ENCODE measurements around the gene REX1BD.
"Not testable (repeated sequence)": the region's sequence is repeated elsewhere in the genome, so short reads cannot be mapped to it uniquely, and the experiment has no call there.

REX1BD gene

DNA sequence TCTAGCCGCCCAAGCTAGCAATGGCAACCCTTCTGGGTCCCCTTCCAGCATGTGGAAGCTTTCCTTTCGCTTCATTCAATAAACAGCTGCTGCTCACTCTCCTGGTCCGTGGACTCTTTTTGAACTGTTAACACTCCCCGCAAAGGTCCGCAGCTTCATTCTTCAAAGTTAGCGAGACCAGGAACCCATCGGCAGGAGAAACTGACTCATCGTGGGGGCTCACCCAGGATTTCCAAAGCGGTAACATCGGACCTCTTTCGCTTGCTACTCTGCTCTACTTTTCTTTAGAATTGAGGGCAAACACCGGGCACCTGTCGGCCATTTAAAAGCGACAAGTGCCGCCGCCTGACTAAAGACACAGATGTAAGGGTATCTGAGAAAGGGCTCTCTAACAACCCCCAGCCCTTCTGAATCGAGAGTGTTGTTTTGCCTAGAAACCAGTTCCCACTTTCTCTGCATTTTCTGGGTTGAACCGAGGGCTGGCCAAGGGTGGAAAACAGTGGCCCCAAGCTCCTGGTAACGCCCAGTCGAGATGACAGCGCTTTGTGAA, 11.2 kb upstream of the REX1BD start:
- DNase-seq (ENCODE audit: low spot score) = no peak

DNA sequence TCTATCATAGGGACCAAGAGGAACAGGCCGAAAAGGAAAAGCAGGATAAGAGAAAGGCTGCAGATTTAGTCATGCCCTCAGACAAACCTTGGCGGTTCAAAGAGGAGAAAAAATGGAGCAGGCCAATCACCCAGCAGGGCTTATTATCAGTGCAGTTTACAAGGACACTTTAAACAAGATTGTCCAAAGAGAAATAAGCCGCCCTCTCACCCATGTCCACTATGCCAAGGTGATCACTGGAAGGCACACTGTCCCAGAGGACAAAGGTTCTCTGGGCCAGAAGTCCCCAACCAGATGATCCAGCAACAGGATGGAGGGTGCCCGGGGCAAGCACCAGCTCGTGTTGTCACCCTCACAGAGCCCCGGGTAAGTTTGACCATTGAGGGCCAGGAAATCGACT, 8.3 kb upstream of the REX1BD start:
- no peak for DNase-seq (ENCODE audit: low spot score)

DNA sequence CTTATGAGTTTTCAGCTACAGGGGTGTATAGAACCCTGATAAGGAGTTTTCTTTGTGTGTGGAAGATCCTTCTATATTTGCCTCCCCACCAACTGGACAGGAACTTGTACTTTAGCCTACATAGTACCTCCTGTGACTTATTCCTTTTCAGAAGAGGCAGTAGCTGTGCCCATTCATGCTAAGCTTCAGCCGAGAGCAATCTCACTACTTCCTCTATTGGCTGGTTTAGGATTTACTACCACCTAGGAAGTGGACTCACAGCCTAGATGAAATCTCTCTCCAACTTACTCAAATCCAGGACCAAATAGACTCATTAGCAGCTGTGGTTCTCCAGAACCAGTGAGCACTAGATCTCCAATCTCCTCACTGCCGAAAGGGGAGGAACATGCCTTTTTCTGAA, 2.3 kb upstream of the REX1BD start:
- no peak for DNase-seq (ENCODE audit: low spot score)

- no peak for DNase-seq (ENCODE audit: low spot score)
Measured at GRCh38 chr19:18587561-18587960, 1.0 kb upstream of the REX1BD start.

DNA sequence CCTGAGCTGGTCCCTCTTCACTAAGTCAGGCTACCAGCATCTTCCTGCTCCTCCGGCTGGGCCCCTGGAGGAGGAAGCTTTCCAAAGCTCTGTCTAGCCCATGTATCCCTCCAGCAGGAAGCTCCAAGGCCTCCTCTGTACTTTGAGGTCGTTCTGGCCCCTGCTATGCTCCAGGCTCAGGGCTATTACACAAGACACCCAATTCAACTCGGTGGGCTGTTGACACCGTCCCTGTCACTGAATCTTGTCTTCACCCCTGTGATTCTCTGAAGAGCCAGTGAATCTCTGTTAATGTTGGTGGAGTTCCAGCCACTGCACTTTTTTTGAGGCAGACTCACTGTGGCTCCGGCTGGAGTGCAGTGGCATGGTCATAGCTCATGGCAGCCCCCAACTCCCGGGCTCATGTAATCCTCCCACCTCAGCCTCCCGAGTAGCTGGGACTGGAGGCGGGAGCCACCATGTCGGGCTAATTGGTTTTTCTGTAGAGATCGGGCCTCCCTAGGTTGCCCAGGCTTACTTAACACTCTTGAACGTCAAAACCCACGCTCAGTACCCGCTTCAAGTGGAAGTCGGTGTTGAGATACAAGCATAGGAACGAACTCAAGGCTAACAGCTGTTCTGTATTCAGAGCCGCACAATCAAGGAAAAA, 512 bp upstream of the REX1BD start:
- DNase-seq (ENCODE audit: low spot score) = no peak

DNA sequence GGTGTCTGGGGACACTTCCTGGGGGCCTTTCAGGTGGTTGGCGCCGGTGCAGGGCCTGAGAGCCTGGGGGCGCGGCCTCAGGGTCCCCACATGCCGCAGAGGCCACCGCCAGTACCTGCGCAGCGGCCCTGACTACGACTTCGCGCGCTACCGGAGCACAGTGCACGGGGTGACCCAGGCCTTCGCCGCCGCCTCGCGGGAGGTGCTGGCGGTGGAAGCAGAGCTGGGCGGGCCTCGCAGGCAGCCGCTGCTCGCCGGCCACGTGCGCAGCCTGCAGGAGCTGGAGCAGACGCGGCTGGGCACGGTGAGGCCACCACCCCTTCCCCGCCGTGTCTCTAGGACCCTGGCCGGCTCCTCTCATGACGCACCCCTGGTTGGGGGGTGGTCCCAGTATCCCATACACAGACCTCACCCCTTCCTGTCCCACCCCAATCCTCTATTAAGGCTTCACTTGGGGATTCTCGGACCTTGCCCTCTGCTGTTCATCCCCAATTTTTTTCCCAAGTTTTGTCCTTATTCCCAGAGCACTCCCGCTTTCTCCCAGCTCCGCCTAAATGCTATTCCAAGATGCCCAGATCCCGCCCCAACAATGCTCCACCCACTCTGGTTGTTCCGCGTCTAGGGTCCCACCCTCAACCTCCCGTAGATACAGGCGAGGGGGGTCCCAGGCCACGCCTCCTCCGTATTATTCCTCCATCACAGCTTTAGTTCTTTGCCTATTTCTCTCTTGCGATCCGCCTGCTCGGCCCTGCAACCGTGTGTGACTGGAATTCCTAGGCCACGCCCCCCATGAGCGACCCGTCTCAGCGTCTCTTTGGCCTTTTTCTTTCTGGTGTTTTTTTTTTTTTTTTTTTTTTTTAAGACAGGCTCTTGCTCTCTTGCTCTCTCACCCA, 1.0 kb downstream of the REX1BD start:
- DNase-seq (ENCODE audit: low spot score) = peak; percentile 54

DNA sequence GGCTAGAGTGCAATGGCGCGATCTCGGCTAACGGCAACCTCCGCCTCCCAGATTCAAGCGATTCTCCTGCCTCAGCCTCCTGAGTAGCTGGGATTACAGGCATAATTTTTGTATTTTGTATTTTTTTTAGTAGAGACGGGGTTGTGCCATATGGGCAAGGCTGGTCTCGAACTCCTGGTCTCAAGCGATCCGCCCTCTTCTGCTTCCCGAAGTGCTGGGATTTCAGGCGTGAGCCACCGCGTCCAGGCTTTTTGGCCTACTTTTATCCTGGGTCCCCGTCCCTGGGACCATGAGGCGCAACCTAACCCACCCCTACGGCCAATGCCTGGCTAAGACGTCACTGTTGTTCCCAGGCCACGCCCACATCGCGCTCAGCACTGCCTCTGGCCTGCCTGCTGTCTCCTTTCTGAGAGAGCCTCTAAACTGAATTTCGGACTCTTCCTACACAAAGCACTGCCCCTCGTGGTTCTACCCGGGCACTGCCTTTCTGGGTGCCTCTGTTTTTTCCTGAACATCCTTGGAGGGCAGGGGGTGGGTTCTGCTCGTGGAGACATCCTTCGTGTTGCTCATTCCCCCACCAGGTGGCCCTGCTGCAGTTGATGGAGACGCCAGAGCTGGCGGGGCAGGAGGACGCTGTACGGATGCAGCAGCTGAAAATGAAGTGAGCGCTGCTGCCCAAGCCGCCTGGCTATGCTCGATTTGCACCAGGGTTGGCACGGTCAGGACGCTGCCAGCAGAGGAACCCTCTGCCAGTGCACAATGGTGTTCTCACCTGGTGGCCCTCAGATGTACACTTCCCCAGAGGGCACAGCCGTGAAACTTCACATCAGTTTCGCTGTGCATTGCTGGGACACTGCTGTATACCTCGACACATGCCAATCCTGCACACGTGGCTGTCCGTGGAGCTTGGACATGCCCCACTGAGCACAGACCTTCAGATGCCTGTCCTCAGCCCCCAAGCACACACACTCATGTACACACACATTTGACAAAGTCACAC, 2.0 kb downstream of the REX1BD start:
- DNase-seq (ENCODE audit: low spot score) = peak; percentile 72

GRCh38 chr19:18591735-18592385, 3.3 kb downstream of the REX1BD start:
- no peak for DNase-seq (ENCODE audit: low spot score)

GRCh38 chr19:18592732-18593131, 4.1 kb downstream of the REX1BD start:
- DNase-seq (ENCODE audit: low spot score) = not testable (repeated sequence)

DNA sequence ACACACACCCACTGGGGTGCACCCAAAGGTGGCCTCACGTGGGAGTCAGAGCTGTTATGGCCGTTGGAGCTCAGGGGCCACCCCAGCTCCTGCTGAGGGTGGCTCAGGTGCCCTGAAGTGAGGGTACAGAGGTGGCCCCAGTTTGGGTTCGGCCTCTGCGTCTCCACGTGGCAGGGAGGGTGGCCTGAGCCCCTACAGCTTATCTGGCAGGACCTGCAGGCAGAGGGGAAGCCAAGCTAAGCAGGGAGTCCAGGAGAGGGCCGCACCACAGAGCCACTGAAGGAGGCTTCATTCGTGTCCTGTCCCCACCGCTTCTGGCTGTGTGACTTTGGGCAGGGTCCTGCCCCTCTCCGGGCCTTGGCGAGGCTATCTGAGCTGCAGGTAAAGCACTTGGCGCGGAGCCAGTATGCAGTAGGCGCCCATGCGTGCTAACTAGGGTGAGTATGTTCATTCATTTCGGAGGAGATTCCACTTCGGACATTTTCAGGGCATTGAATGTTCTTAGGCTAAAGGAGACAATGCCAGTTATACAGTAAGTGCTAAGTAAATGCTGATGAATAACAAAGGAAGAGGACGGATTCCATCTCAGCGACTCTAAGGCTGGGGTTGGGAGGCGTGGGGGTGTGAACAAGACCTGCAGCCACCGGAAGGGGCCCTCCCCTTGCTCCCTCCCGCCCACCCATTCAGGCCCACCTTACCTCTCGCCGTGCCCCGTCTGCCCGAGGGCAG, 4.9 kb downstream of the REX1BD start:
- peak; percentile 50 for DNase-seq (ENCODE audit: low spot score)

DNA sequence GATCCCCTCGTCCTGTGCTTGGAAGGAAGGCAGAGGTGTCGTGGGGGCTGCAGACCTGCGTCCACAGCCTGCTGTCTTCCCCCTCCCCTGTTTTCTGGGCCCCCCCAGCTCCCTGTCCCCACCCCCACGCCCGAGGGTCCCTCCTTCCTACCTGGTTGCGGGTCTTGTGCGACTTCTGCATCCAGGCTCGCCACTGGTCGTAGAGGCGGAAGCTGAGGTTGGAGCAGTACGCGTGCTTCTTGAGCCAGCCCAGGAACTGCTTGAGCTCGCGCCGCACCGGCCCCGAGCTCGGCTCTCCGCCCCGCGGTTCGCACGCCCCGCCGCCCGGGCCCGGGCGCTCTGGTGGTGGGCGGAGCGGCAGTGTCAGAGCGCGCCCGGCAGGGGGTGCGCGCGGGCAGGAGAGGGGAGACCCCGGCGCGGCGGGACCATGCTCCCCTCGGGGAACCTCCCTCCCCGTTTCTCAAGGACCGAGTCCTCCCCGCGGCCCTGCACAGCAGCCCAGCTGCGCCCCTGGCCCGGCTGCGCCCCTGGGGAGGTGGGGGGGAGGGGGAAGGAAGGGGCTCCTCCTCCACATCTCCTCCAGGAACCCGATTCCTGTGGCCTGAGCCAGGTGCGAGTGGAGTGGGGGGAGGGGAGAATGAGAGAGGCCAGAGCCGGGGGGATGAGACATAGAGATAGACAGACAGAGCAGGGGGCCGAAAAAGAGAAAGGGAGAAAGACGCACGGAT, 5.7 kb downstream of the REX1BD start:
- DNase-seq (ENCODE audit: low spot score) = peak; percentile 92

DNA sequence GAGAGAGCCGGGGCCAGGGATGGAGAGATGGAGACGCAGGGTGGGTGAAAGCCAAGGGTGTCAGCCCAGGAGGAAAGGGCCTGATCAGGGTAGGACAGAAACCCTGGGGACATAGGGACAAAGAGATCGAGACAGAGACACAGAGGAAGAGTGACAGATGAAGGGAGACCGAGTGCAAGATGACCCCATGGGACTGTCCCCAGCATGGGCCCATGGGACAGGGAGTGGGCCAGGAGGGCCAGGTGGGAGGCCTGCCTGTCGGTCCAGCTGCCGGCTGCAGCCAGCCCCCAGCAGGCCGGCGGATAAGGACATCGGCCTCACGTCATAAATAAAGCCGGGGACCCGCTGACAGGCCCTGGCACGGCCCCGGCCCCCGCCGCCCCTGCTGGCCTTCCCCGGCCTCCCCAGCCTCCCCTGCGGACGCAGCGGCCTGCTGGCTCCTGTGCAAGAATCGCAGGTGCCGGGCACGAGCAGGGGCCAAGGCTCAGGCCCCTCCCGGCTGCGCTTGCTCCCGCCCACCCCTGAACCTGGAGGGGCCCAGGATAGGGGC, 6.3 kb downstream of the REX1BD start:
- DNase-seq (ENCODE audit: low spot score) = peak; percentile 39

DNA sequence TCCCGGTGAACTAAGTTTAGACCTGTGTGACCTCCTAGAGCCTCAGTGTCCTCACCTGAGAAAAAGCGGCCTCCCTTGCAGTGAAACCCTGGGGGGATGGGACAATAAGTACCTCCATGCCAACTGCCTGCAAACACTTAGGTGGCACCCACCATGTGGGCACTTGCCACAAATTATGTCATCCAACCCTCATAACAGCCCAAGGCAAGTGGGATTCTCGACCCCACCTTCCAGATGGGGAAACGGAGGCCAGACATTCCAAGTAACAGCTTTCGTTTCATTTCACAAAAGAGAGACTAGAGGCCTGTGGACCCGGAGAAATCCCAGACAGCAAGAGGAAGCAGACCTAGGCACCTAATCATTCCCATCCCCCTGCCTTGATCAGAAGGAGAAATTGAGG, 6.9 kb downstream of the REX1BD start:
- no peak for DNase-seq (ENCODE audit: low spot score)

DNA sequence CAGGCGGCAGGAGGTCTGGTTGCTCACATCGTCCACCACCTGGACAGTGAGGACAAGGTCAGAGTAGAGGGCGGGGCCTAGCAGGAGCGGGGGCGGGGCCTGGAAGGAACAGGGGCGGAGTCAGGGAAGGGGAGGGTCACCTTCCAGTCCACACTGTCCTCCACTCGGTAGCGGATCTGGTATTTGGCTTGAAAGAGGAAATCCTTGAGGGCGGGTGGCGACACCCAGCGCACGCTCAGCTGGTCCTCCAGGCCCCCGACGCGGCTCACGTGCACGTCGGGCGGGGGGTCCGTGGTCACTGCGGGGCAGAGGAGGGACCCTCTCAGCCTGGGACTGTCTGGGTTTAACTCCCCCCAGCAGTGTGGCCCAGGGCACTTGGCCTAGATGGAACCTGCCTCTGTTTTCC, 8.2 kb downstream of the REX1BD start:
- DNase-seq (ENCODE audit: low spot score) = peak; percentile 84

GRCh38 chr19:18597809-18598660, 9.4 kb downstream of the REX1BD start:
- DNase-seq (ENCODE audit: low spot score) = no peak

DNA sequence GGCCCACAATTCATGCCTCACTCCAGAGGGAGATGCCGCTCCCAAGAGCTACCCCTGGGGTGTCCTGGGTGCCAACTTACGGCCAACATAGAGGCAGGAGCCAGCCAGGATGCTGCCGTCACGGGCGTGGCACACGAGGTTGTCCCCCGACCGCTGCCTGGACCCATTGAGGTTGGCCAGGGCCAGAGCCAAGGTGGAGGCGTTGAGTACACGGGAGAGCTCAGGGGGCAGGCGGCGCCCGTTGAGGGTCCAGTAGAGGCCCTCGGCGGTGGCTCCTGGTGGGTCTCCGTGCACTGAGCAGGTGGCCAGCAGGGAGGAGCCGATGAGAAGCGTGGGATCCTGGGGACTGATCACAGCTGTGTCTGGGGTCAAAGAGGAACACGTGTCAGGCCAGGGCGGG, 10.9 kb downstream of the REX1BD start:
- DNase-seq (ENCODE audit: low spot score) = no peak

- DNase-seq (ENCODE audit: low spot score) = not testable (repeated sequence)
Measured at GRCh38 chr19:18600692-18601397, 12.2 kb downstream of the REX1BD start.

DNA sequence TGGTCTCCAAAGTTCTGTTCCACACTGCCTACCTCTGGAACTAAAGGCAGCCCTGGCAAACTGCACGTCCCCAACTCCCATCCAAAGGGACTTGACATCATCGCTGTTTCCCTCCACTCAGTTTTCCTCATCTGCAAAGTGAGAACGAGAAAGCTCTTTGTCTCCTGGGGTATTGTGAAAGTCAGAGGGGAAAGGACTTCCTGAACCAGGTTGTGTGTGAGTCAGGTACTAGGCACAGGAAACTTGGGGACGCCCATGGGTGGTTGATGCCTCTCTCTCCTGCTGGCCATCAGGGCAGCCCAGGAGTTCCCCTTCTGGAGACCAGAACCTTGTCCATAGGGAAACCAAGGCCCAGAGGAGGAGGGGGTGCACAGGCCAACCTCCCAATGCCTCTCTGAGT, 13.3 kb downstream of the REX1BD start:
- DNase-seq (ENCODE audit: low spot score) = no peak

Data from iPS-NIHi11 (cell line).